Measurements from ENCODE around the gene OR2H1. TPM values are rescaled to one million over a fixed set of nuclear protein-coding genes. Genes with fewer than 3 reads are reported as not detected.
"Not testable (repeated sequence)": the region's sequence is repeated elsewhere in the genome, so short reads cannot be mapped to it uniquely, and the experiment has no call there.

OR2H1 gene
- total and polyA plus RNA-seq, 4 donors, result not detected

DNA sequence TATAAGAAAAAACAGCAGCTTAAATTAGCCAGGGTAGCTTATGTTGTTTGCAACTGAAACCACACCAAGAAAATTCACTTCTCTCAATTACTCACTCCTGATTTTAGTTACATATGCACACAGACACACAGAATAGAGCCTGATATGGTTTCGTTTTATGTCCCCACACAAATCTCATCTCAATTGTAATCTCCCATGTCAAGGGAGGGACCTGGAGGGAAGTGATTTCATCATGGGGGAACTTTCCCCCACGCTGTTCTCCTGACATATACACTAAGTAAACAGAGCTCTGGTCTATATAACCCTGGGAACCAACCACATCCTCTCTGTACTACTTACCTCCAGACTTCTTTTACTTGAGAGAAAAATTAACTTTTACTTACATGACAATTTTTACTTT is 32.4 kb upstream of the OR2H1 start:
- Histone ChIP-seq H3K27ac (ENCODE audit: low read depth in 1 of 2, low read length in 1 of 2) (no peak overlapping the region), H3K9ac (ENCODE audit: insufficient read depth in 1 of 2, low read length in 2 of 2) (no peak overlapping the region), H3K4me1 (ENCODE audit: control insufficient read depth in 5 of 5, insufficient read depth in 5 of 5, low read length in 5 of 5) (no peaks in the 10 kb centered on the region), H3K36me3 (ENCODE audit: control insufficient read depth in 4 of 4, insufficient read depth in 4 of 4, low read length in 4 of 4) (no peaks in the 10 kb centered on the region), H3K27me3 (ENCODE audit: control insufficient read depth in 3 of 3, insufficient read depth in 3 of 3, low read length in 2 of 3) (no peaks in the 10 kb centered on the region), H3K9me3 (ENCODE audit: control insufficient read depth in 4 of 4, insufficient read depth in 3 of 4, low read length in 3 of 4) (no peaks in the 10 kb centered on the region), H3K4me3 (no peak overlapping the region)
- WGBS, 2 donors, result 9 to 30% methylated on average over 2 of the region's 2 CpGs
- DNase-seq (no peak), ATAC-seq (ENCODE audit: insufficient read depth, low FRiP score) (no peak)
- TF ChIP-seq, protein P1, sequence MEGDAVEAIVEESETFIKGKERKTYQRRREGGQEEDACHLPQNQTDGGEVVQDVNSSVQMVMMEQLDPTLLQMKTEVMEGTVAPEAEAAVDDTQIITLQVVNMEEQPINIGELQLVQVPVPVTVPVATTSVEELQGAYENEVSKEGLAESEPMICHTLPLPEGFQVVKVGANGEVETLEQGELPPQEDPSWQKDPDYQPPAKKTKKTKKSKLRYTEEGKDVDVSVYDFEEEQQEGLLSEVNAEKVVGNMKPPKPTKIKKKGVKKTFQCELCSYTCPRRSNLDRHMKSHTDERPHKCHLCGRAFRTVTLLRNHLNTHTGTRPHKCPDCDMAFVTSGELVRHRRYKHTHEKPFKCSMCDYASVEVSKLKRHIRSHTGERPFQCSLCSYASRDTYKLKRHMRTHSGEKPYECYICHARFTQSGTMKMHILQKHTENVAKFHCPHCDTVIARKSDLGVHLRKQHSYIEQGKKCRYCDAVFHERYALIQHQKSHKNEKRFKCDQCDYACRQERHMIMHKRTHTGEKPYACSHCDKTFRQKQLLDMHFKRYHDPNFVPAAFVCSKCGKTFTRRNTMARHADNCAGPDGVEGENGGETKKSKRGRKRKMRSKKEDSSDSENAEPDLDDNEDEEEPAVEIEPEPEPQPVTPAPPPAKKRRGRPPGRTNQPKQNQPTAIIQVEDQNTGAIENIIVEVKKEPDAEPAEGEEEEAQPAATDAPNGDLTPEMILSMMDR (IDR thresholded peaks at IDR 0.05; ENCODE audit: control extremely low read depth, extremely low read depth), result no peak

DNA sequence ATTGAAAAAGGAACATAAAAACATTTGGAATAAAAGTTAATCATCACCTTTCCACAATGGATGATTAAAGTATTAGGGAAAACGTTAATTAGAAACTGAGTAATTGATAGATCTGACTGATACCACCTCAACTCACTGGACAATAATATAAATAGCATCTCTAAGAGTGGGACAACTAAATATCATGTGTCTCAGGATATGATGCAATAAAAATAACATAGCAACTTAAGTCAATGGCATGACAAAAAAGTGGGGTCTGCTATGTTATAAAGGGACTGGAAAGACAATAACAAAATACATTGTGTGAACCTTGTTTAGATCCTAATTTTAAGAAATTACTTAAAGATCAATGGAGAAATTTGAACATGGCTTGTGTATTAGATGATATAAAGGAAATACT is 31.9 kb upstream of the OR2H1 start:
- Histone ChIP-seq H3K4me3 (no peak overlapping the region), H3K27me3 (ENCODE audit: control insufficient read depth in 3 of 3, insufficient read depth in 3 of 3, low read length in 2 of 3) (no peaks in the 10 kb centered on the region), H3K36me3 (ENCODE audit: control insufficient read depth in 4 of 4, insufficient read depth in 4 of 4, low read length in 4 of 4) (no peaks in the 10 kb centered on the region), H3K4me1 (ENCODE audit: control insufficient read depth in 5 of 5, insufficient read depth in 5 of 5, low read length in 5 of 5) (no peaks in the 10 kb centered on the region), H3K9me3 (ENCODE audit: control insufficient read depth in 4 of 4, insufficient read depth in 3 of 4, low read length in 3 of 4) (no peaks in the 10 kb centered on the region), H3K9ac (ENCODE audit: insufficient read depth in 1 of 2, low read length in 2 of 2) (no peak overlapping the region), H3K27ac (ENCODE audit: low read depth in 1 of 2, low read length in 1 of 2) (no peak overlapping the region)
- TF ChIP-seq, protein P1 (IDR thresholded peaks at IDR 0.05; ENCODE audit: control extremely low read depth, extremely low read depth), result no peak
- DNase-seq, result no peak
- WGBS, 2 donors, result 55 to 75% methylated on average over 1 of the region's 1 CpG
- ATAC-seq (ENCODE audit: insufficient read depth, low FRiP score), result no peak

DNA sequence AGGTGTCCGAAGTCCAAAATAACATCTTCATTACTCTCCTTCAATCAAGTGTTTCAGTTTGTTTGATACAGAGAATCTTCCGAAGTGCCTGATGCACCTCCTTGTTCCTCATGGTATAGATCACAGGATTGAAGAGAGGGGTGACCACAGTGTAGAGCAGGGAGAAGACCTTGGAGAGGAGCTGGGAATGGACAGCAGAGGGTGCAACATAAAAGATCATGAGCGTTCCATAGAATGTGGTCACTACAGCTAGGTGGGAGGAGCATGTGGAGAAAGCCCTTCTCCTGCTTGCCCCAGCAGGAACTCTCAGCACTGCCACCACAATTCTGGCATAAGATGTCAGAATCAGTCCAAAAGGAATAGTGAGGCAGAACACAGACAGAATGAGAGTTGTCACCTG is 30.3 kb upstream of the OR2H1 start:
- H3K27me3 ChIP-seq (ENCODE audit: control insufficient read depth in 3 of 3, insufficient read depth in 3 of 3, low read length in 2 of 3), result no peaks in the 10 kb centered on the region
- DNase-seq (no peak), ATAC-seq (ENCODE audit: insufficient read depth, low FRiP score) (no peak)
- H3K9me3 ChIP-seq (ENCODE audit: control insufficient read depth in 4 of 4, insufficient read depth in 3 of 4, low read length in 3 of 4), result no peaks in the 10 kb centered on the region
- no peak overlapping the region for H3K27ac ChIP-seq (ENCODE audit: low read depth in 1 of 2, low read length in 1 of 2)
- H3K4me1 ChIP-seq (ENCODE audit: control insufficient read depth in 5 of 5, insufficient read depth in 5 of 5, low read length in 5 of 5), result no peaks in the 10 kb centered on the region
- no peak overlapping the region for H3K4me3 ChIP-seq
- WGBS, 2 donors, result 87 to 91% methylated on average over 3 of the region's 3 CpGs
- H3K9ac ChIP-seq (ENCODE audit: insufficient read depth in 1 of 2, low read length in 2 of 2), result no peak overlapping the region
- H3K36me3 ChIP-seq (ENCODE audit: control insufficient read depth in 4 of 4, insufficient read depth in 4 of 4, low read length in 4 of 4), result no peaks in the 10 kb centered on the region
- TF ChIP-seq, protein P1 (IDR thresholded peaks at IDR 0.05; ENCODE audit: control extremely low read depth, extremely low read depth), result no peak

DNA sequence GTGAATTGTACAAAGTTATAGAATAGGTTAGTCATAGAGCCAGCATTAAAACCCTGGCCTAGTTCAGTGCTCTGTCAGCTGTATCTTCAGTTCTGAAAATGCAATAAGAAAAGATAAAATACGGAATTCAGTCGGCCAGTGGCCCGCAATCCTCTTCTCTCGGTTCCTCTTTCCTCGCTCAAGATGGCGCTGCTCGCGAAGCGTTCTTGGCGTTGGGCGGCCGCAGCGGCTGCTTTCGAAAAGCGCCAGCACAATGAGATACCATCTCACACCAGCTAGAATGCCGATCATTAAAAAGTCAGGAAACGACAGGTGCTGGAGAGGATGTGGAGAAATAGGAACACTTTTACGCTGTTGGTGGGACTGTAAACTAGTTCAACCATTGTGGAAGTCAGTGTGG is 20.2 kb upstream of the OR2H1 start:
- not testable (repeated sequence) for H3K36me3 ChIP-seq (ENCODE audit: control insufficient read depth in 4 of 4, insufficient read depth in 4 of 4, low read length in 4 of 4); H3K9me3 ChIP-seq (ENCODE audit: control insufficient read depth in 4 of 4, insufficient read depth in 3 of 4, low read length in 3 of 4); H3K27me3 ChIP-seq (ENCODE audit: control insufficient read depth in 3 of 3, insufficient read depth in 3 of 3, low read length in 2 of 3); H3K4me1 ChIP-seq (ENCODE audit: control insufficient read depth in 5 of 5, insufficient read depth in 5 of 5, low read length in 5 of 5); ATAC-seq (ENCODE audit: insufficient read depth, low FRiP score); H3K4me3 ChIP-seq; H3K27ac ChIP-seq (ENCODE audit: low read depth in 1 of 2, low read length in 1 of 2); DNase-seq; H3K9ac ChIP-seq (ENCODE audit: insufficient read depth in 1 of 2, low read length in 2 of 2)
- 69 to 72% methylated on average over 18 of the region's 18 CpGs for WGBS, 2 donors
